ENCODE data around the gene AHRR.

DNA sequence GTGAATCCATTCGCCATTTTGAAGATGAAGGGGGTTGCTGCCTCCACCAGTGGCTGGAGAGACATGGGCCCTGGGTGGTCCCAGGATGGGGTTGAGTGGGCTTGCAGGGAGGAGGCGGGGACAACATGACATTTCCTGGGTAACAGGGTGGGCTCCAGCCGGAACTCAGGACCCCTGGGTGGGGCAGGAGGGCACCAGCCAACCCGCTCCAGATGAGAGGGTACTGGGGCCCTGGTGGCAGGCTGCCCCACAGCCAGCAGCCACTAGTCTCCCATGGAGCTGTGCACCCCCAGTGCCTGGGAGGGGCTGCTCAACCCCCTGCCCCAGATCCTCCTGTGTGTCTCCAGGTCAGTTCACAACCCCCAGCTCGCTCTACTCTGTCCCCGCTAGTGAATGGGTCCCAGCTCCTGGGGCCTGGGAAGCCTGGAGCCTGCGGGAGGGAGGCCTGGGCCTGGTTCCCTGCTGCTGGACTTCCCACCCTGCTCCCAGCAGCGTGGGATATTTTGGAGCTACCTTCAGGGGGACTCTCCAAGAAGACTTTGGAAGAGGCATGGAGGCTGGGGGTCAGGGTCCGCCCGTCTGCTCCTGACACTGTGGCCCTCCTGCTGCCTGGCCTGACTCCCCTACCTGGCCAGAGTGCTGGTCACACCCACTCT, 55.9 kb downstream of the AHRR start:
- TF ChIP-seq, protein P1, sequence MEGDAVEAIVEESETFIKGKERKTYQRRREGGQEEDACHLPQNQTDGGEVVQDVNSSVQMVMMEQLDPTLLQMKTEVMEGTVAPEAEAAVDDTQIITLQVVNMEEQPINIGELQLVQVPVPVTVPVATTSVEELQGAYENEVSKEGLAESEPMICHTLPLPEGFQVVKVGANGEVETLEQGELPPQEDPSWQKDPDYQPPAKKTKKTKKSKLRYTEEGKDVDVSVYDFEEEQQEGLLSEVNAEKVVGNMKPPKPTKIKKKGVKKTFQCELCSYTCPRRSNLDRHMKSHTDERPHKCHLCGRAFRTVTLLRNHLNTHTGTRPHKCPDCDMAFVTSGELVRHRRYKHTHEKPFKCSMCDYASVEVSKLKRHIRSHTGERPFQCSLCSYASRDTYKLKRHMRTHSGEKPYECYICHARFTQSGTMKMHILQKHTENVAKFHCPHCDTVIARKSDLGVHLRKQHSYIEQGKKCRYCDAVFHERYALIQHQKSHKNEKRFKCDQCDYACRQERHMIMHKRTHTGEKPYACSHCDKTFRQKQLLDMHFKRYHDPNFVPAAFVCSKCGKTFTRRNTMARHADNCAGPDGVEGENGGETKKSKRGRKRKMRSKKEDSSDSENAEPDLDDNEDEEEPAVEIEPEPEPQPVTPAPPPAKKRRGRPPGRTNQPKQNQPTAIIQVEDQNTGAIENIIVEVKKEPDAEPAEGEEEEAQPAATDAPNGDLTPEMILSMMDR (IDR thresholded peaks at IDR 0.05), result no peak
- TF ChIP-seq POLR2A (IDR thresholded peaks at IDR 0.05), result no peak
